GM21576 (cell line): ENCODE results near the gene E2F1.
"Not testable (repeated sequence)": the region's sequence is repeated elsewhere in the genome, so short reads cannot be mapped to it uniquely, and the experiment has no call there.

Experiments
- ATAC-seq: cut with Tn5 transposase; IDR thresholded peaks from one replicate; pipeline ENCODE4 v1.9.1; 2021; ENCODE audit warnings: mild to moderate bottlenecking, moderate library complexity; ENCODE audit not compliant: unreplicated experiment

E2F1 gene

GRCh38 chr20:33646191-33646590, 40.0 kb downstream of the E2F1 start:
- no peak for ATAC-seq

- no peak for ATAC-seq
Measured at GRCh38 chr20:33645396-33645795, 40.8 kb downstream of the E2F1 start.

GRCh38 chr20:33645072-33645358, 41.2 kb downstream of the E2F1 start:
- ATAC-seq, result no peak

- no peak for ATAC-seq
Measured at GRCh38 chr20:33644313-33645071, 41.7 kb downstream of the E2F1 start.

GRCh38 chr20:33640287-33640686, 45.9 kb downstream of the E2F1 start:
- no peak for ATAC-seq

GRCh38 chr20:33636776-33637175, 49.4 kb downstream of the E2F1 start:
- no peak for ATAC-seq

GRCh38 chr20:33635341-33635740, 50.8 kb downstream of the E2F1 start:
- ATAC-seq, result no peak

- not testable (repeated sequence) for ATAC-seq
Measured at GRCh38 chr20:33631910-33632309, 54.3 kb downstream of the E2F1 start.

GRCh38 chr20:33630507-33630906, 55.7 kb downstream of the E2F1 start:
- no peak for ATAC-seq

GRCh38 chr20:33629979-33630378, 56.2 kb downstream of the E2F1 start:
- no peak for ATAC-seq

- ATAC-seq, result no peak
Measured at GRCh38 chr20:33629533-33629932, 56.7 kb downstream of the E2F1 start.

GRCh38 chr20:33627577-33628216, 58.5 kb downstream of the E2F1 start:
- no peak for ATAC-seq

- no peak for ATAC-seq
Measured at GRCh38 chr20:33626190-33626589, 60.0 kb downstream of the E2F1 start.
